ENCODE measurements around the gene CYP4V2. TPM values are rescaled to one million over a fixed set of nuclear protein-coding genes. Genes with fewer than 3 reads are reported as not detected.

The CYP4V2 gene
- total RNA-seq, 4 donors from 2014 or later: 27.5 to 43.1 (median 35.5) TPM

- no peak for DNase-seq (ENCODE audit: extremely low spot score)
- Histone ChIP-seq H3K4me3 (no peak overlapping the region), H3K4me1 (no peaks in the 10 kb centered on the region), H3K9me3 (no peaks in the 10 kb centered on the region), H3K36me3 (peaks cover 0 to 28% (median 4%) of the 10 kb centered on the region in 4 donors), H3K27me3 (no peaks in the 10 kb centered on the region), H3K27ac (replicated peaks in 1 of 4) (no peak overlapping the region)
- TF ChIP-seq POLR2A (IDR thresholded peaks at IDR 0.05; ENCODE audit: low read depth): no peak
- TF ChIP-seq EP300 (IDR thresholded peaks at IDR 0.05): no peak
- no peak for TF ChIP-seq POLR2AphosphoS5 (IDR thresholded peaks at IDR 0.05)
- TF ChIP-seq, protein P1, sequence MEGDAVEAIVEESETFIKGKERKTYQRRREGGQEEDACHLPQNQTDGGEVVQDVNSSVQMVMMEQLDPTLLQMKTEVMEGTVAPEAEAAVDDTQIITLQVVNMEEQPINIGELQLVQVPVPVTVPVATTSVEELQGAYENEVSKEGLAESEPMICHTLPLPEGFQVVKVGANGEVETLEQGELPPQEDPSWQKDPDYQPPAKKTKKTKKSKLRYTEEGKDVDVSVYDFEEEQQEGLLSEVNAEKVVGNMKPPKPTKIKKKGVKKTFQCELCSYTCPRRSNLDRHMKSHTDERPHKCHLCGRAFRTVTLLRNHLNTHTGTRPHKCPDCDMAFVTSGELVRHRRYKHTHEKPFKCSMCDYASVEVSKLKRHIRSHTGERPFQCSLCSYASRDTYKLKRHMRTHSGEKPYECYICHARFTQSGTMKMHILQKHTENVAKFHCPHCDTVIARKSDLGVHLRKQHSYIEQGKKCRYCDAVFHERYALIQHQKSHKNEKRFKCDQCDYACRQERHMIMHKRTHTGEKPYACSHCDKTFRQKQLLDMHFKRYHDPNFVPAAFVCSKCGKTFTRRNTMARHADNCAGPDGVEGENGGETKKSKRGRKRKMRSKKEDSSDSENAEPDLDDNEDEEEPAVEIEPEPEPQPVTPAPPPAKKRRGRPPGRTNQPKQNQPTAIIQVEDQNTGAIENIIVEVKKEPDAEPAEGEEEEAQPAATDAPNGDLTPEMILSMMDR (IDR thresholded peaks at IDR 0.05): no peak
- 80% methylated on average over 13 of the region's 13 CpGs for WGBS
- intact Hi-C loops (cut with DNase I): no loop called here
Measured at GRCh38 chr4:186170966-186171365, 20.4 kb upstream of the CYP4V2 start.

DNA sequence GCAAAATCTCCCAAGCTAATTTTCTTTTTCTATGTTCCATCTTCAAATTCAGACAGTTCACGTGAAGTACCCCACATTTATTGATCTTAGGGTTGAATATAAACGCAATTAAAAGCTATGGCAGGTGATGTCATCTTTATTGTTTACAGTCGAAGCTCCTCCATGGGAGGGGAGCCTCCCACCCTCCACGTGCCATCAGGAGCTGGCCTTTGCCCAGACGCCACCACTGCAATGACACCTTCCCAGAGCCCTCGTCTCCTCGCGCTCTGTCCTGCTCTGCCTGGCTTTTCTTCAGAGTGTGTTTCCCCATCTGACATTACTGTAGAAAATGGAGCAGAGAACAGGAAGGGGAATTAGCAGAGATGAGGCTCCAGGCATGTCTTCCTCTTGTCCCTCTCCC is 18.8 kb upstream of the CYP4V2 start:
- Histone ChIP-seq H3K27me3 (no peaks in the 10 kb centered on the region), H3K4me1 (no peaks in the 10 kb centered on the region), H3K4me3 (no peak overlapping the region), H3K36me3 (peaks cover 0 to 18% (median 2%) of the 10 kb centered on the region in 4 donors), H3K9me3 (no peaks in the 10 kb centered on the region), H3K27ac (replicated peaks in 1 of 4) (no peak overlapping the region)
- no peak for DNase-seq (ENCODE audit: extremely low spot score)
- WGBS: 60% methylated on average over 7 of the region's 8 CpGs
- TF ChIP-seq POLR2A (IDR thresholded peaks at IDR 0.05; ENCODE audit: low read depth): no peak
- no peak for TF ChIP-seq POLR2AphosphoS5 (IDR thresholded peaks at IDR 0.05)
- TF ChIP-seq EP300 (IDR thresholded peaks at IDR 0.05): no peak
- TF ChIP-seq, protein P1 (IDR thresholded peaks at IDR 0.05): no peak
- intact Hi-C loops (cut with DNase I): no loop called here

DNA sequence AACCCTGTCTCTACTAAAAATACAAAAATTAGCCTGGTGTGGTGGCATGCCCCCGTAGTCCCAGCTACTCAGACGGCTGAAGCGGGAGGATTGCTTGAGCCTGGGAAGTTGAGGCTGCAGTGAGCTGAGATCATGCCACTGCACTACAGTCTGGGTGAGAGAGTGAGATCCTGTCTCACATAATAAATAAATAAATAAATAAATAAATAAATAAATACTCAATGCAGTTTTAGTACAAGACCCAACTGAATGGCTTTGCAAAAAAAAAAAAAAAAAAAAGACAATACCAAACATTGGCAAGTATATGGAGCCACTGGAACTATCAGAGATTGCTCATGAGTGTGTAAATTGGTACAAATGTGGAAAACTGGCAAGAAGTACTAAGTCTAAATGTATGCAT is 3.3 kb upstream of the CYP4V2 start:
- Histone ChIP-seq H3K4me1 (peaks cover 15 to 26% (median 22%) of the 10 kb centered on the region in 4 donors), H3K4me3 (no peak overlapping the region), H3K9me3 (no peaks in the 10 kb centered on the region), H3K27ac (replicated peaks in 1 of 4) (no peak overlapping the region), H3K36me3 (no peaks in the 10 kb centered on the region), H3K27me3 (no peaks in the 10 kb centered on the region)
- intact Hi-C loops (cut with DNase I): loop anchor here (5.0 kb wide), 1 partner anchor 41 kb away; no protein-coding TSS in a partner anchor
- no peak for DNase-seq (ENCODE audit: extremely low spot score)
- WGBS: 78% methylated on average over 3 of the region's 3 CpGs
- no peak for TF ChIP-seq EP300 (IDR thresholded peaks at IDR 0.05)

GRCh38 chr4:186189656-186190055 is 1.7 kb upstream of the CYP4V2 start:
- intact Hi-C loops (cut with DNase I): loop anchor here (5.0 kb wide), 2 partner anchors 42 to 122 kb away; partner anchors contain the start of gene TLR3
- no peaks in the 10 kb centered on the region for H3K27me3 ChIP-seq
- no peak overlapping the region for H3K4me3 ChIP-seq
- no peaks in the 10 kb centered on the region for H3K36me3 ChIP-seq
- DNase-seq (ENCODE audit: extremely low spot score): no peak
- peak overlapping the region; percentile 92 to 98 (median 96) for H3K27ac ChIP-seq (replicated peaks in 1 of 4)
- 62% methylated on average over 4 of the region's 4 CpGs for WGBS
- no peaks in the 10 kb centered on the region for H3K9me3 ChIP-seq
- TF ChIP-seq POLR2AphosphoS5 (IDR thresholded peaks at IDR 0.05) (no peak), POLR2A (IDR thresholded peaks at IDR 0.05; ENCODE audit: low read depth) (no peak), EP300 (IDR thresholded peaks at IDR 0.05) (no peak)
- TF ChIP-seq, protein P1 (IDR thresholded peaks at IDR 0.05): no peak
- peaks cover 24 to 39% (median 35%) of the 10 kb centered on the region in 4 donors for H3K4me1 ChIP-seq

- WGBS: under 1% methylated on average over 13 of the region's 34 CpGs
- Histone ChIP-seq H3K27me3 (no peaks in the 10 kb centered on the region), H3K9me3 (no peaks in the 10 kb centered on the region), H3K4me1 (peaks cover 24 to 39% (median 35%) of the 10 kb centered on the region in 4 donors), H3K4me3 (peak overlapping the region; percentile 69 to 92 (median 80)), H3K27ac (replicated peaks in 1 of 4) (peak overlapping the region; percentile 92 to 98 (median 96)), H3K36me3 (peaks cover 0 to 10% (median 3%) of the 10 kb centered on the region in 4 donors)
- intact Hi-C loops (cut with DNase I): loop anchor here (5.0 kb wide), 1 partner anchor 123 kb away; the partner anchor contains the start of gene TLR3
- no peak for DNase-seq (ENCODE audit: extremely low spot score)
- TF ChIP-seq, protein P1 (IDR thresholded peaks at IDR 0.05): no peak
- TF ChIP-seq POLR2A (IDR thresholded peaks at IDR 0.05; ENCODE audit: low read depth) (no peak), POLR2AphosphoS5 (IDR thresholded peaks at IDR 0.05) (no peak), EP300 (IDR thresholded peaks at IDR 0.05) (no peak)
Measured at GRCh38 chr4:186190581-186191199, 677 bp upstream of the CYP4V2 start.
